Activated T-cell treated with anti-CD3 and anti-CD28 coated beads, Interleukin-2, amount 50 U/mL, for 48 hours (primary cell): ENCODE results near the gene STAM2.
"Not testable (repeated sequence)": the region's sequence is repeated elsewhere in the genome, so short reads cannot be mapped to it uniquely, and the experiment has no call there.

ENCODE experiments used
- DNase-seq, 2 experiments: peaks; one replicate each; pipeline ENCODE4 v3.0.0-alpha.2; 2020

Gene STAM2

GRCh38 chr2:152100961-152101360 is 74.6 kb downstream of the STAM2 start:
- no peak for DNase-seq

- DNase-seq: peak in 1 of 2 experiments; percentile 23
Measured at GRCh38 chr2:152099367-152100050, 76.1 kb downstream of the STAM2 start.

GRCh38 chr2:152098496-152099366 is 76.8 kb downstream of the STAM2 start, which contains the start of gene CACNB4:
TSS of gene CACNB4 (minus strand) at chr2:152099044.
- DNase-seq: peak; percentile 22 to 24

GRCh38 chr2:152097801-152098495 is 77.6 kb downstream of the STAM2 start:
- peak; percentile 24 to 35 for DNase-seq

GRCh38 chr2:152097290-152097800 is 78.2 kb downstream of the STAM2 start:
- DNase-seq: peak in 1 of 2 experiments; percentile 16

- no peak for DNase-seq
Measured at GRCh38 chr2:152095146-152095545, 80.4 kb downstream of the STAM2 start.

GRCh38 chr2:152094014-152094413 is 81.5 kb downstream of the STAM2 start:
- no peak for DNase-seq

- DNase-seq: no peak
Measured at GRCh38 chr2:152093464-152093863, 82.1 kb downstream of the STAM2 start.

- DNase-seq: no peak
Measured at GRCh38 chr2:152092095-152092494, 83.5 kb downstream of the STAM2 start.

GRCh38 chr2:152090726-152091125 is 84.8 kb downstream of the STAM2 start:
- not testable (repeated sequence) for DNase-seq

GRCh38 chr2:152089238-152089637 is 86.3 kb downstream of the STAM2 start:
- DNase-seq: no peak

- no peak for DNase-seq
Measured at GRCh38 chr2:152088006-152088405, 87.6 kb downstream of the STAM2 start.

- no peak for DNase-seq
Measured at GRCh38 chr2:152086231-152086630, 89.3 kb downstream of the STAM2 start.

GRCh38 chr2:152084076-152084475 is 91.5 kb downstream of the STAM2 start:
- DNase-seq: no peak

- DNase-seq: no peak
Measured at GRCh38 chr2:152083202-152083875, 92.2 kb downstream of the STAM2 start.

- no peak for DNase-seq
Measured at GRCh38 chr2:152078662-152079061, 96.9 kb downstream of the STAM2 start.

- DNase-seq: no peak
Measured at GRCh38 chr2:152078023-152078422, 97.5 kb downstream of the STAM2 start.

GRCh38 chr2:152075461-152076050 is 100.0 kb downstream of the STAM2 start:
- DNase-seq: no peak

- DNase-seq: no peak
Measured at GRCh38 chr2:152072011-152072410, 103.6 kb downstream of the STAM2 start.

GRCh38 chr2:152071518-152071917 is 104.0 kb downstream of the STAM2 start:
- no peak for DNase-seq

GRCh38 chr2:152071092-152071491 is 104.5 kb downstream of the STAM2 start:
- DNase-seq: no peak

GRCh38 chr2:152068226-152068625 is 107.3 kb downstream of the STAM2 start:
- DNase-seq: no peak
